Stimulated activated memory B cell treated with anti-CD40 and anti-IgM and Interleukin-4, amounts not matched to agents 10 μg/mL and 1 μg/mL and 100 μg/mL, for 72 hours (primary cell): Measurements from ENCODE around the gene DHX29.
"Not testable (repeated sequence)": the region's sequence is repeated elsewhere in the genome, so short reads cannot be mapped to it uniquely, and the experiment has no call there.

ENCODE experiments used
- ATAC-seq: fragments of 150-1000 bp; cut with Tn5 transposase; 2 replicates; pipeline ENCODE4 v1.10.0; 2021
- H3K27ac Mint-ChIP-seq: one replicate; pipeline ENCODE4 v1.8.0; 2022; ENCODE audit warnings: mild to moderate bottlenecking, mixed read lengths
- H3K27me3 Mint-ChIP-seq: one replicate; pipeline ENCODE4 v1.8.0; 2022; ENCODE audit warnings: mixed read lengths
- H3K36me3 Mint-ChIP-seq: one replicate; pipeline ENCODE4 v1.8.0; 2022; ENCODE audit warnings: mixed read lengths
- H3K4me1 Mint-ChIP-seq: one replicate; pipeline ENCODE4 v1.8.0; 2022; ENCODE audit warnings: mixed read lengths
- H3K4me3 Mint-ChIP-seq: one replicate; pipeline ENCODE4 v1.8.0; 2022; ENCODE audit warnings: mild to moderate bottlenecking, moderate library complexity, mixed read lengths
- H3K9me3 Mint-ChIP-seq: one replicate; pipeline ENCODE4 v1.8.0; 2022; ENCODE audit warnings: mixed read lengths

DHX29 gene

DNA sequence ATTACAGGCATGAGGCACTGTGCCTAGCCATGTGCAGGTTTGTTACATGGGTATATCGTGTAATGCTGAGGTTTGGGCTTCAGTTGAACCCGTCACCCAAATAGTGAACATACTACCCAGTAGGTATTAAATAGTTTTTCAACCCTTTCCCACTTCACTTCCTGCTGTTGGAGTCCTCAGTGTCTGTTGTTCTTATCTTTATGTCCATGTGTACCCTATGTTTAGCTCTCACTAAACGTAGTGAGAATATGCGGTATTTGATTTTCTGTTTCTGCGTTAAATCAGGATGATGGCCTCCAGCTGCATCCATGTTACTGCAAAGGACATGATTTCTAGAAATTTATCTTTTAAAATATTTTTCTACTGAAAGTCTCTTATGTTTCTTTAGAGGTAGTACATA is 18.1 kb upstream of the DHX29 start:
- no peaks in the 10 kb centered on the region for H3K9me3 Mint-ChIP-seq
- no peak for ATAC-seq
- H3K27ac Mint-ChIP-seq, result no peak overlapping the region
- peaks cover 41% of the 10 kb centered on the region for H3K36me3 Mint-ChIP-seq
- no peaks in the 10 kb centered on the region for H3K27me3 Mint-ChIP-seq
- no peak overlapping the region for H3K4me3 Mint-ChIP-seq
- peaks cover 18% of the 10 kb centered on the region for H3K4me1 Mint-ChIP-seq

- no peaks in the 10 kb centered on the region for H3K27me3 Mint-ChIP-seq
- ATAC-seq, result no peak
- H3K36me3 Mint-ChIP-seq, result peaks cover 34% of the 10 kb centered on the region
- no peak overlapping the region for H3K27ac Mint-ChIP-seq
- no peaks in the 10 kb centered on the region for H3K9me3 Mint-ChIP-seq
- peaks cover 11% of the 10 kb centered on the region for H3K4me1 Mint-ChIP-seq
- H3K4me3 Mint-ChIP-seq, result no peak overlapping the region
Measured at GRCh38 chr5:55324815-55325418, 17.4 kb upstream of the DHX29 start.

GRCh38 chr5:55324006-55324405 is 16.5 kb upstream of the DHX29 start:
- Mint-ChIP-seq H3K9me3 (no peaks in the 10 kb centered on the region), H3K4me1 (peaks cover 7% of the 10 kb centered on the region), H3K27me3 (no peaks in the 10 kb centered on the region), H3K36me3 (peaks cover 25% of the 10 kb centered on the region), H3K4me3 (no peak overlapping the region), H3K27ac (no peak overlapping the region)
- no peak for ATAC-seq

DNA sequence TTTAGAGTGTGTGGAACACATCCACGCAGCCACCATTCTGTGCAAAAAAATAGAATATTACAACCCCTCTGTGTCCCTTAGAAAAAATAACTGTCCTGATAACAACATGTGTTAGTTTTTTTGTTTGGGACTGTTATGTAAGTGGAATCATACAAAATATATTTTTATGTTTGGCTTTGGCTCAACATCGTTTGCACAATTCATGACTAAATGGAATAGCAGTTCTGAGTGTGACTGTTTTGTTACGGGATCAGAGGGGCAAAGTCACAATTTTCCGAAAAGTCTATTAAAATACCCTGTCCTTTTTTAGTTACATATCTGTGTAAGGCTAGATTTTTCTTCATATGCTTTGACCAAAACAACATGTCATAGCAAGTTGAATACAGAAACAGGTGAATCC is 13.1 kb upstream of the DHX29 start:
- no peaks in the 10 kb centered on the region for H3K27me3 Mint-ChIP-seq
- H3K4me3 Mint-ChIP-seq, result no peak overlapping the region
- peaks cover 44% of the 10 kb centered on the region for H3K36me3 Mint-ChIP-seq
- peaks cover 34% of the 10 kb centered on the region for H3K4me1 Mint-ChIP-seq
- ATAC-seq, result no peak
- peaks cover 3% of the 10 kb centered on the region for H3K9me3 Mint-ChIP-seq
- H3K27ac Mint-ChIP-seq, result no peak overlapping the region

GRCh38 chr5:55319491-55319890 is 12.0 kb upstream of the DHX29 start:
- H3K36me3 Mint-ChIP-seq, result peaks cover 36% of the 10 kb centered on the region
- H3K9me3 Mint-ChIP-seq, result peaks cover 3% of the 10 kb centered on the region
- H3K4me1 Mint-ChIP-seq, result peaks cover 35% of the 10 kb centered on the region
- no peak for ATAC-seq
- no peak overlapping the region for H3K27ac Mint-ChIP-seq
- no peak overlapping the region for H3K4me3 Mint-ChIP-seq
- H3K27me3 Mint-ChIP-seq, result no peaks in the 10 kb centered on the region

- peaks cover 44% of the 10 kb centered on the region for H3K36me3 Mint-ChIP-seq
- H3K27me3 Mint-ChIP-seq, ATAC-seq, H3K9me3 Mint-ChIP-seq, H3K4me3 Mint-ChIP-seq, H3K27ac Mint-ChIP-seq: not testable (repeated sequence)
- peaks cover 46% of the 10 kb centered on the region for H3K4me1 Mint-ChIP-seq
Measured at GRCh38 chr5:55318237-55318636, 10.7 kb upstream of the DHX29 start.

GRCh38 chr5:55316837-55317236 is 9.3 kb upstream of the DHX29 start:
- no peaks in the 10 kb centered on the region for H3K27me3 Mint-ChIP-seq
- H3K36me3 Mint-ChIP-seq, result peaks cover 35% of the 10 kb centered on the region
- no peak for ATAC-seq
- H3K9me3 Mint-ChIP-seq, result peaks cover 3% of the 10 kb centered on the region
- H3K4me1 Mint-ChIP-seq, result peaks cover 51% of the 10 kb centered on the region
- peak overlapping the region; percentile 17 for H3K27ac Mint-ChIP-seq
- H3K4me3 Mint-ChIP-seq, result no peak overlapping the region

DNA sequence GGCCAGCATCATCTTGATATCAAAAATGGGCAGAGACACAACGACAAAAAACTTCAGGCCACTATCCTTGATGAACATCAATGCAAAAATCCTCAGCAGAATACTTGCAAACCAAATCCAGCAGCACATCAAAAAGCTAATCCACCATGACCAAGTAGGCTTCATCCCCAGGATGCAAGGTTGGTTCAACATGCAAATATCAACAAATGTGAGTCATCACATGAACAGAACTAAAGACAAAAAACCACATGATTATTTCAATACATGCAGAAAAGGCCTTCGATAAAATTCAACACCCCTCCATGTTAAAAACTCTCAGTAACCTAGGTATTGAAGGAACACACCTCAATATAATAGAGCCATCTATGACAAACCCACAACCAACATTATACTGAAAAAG is 8.8 kb upstream of the DHX29 start:
- peaks cover 56% of the 10 kb centered on the region for H3K4me1 Mint-ChIP-seq
- H3K4me3 Mint-ChIP-seq, result no peak overlapping the region

GRCh38 chr5:55313870-55314617 is 6.5 kb upstream of the DHX29 start:
- Mint-ChIP-seq H3K9me3 (peaks cover 3% of the 10 kb centered on the region), H3K36me3 (peaks cover 41% of the 10 kb centered on the region), H3K4me1 (peaks cover 61% of the 10 kb centered on the region), H3K27ac (no peak overlapping the region), H3K4me3 (no peak overlapping the region), H3K27me3 (no peaks in the 10 kb centered on the region)
- no peak for ATAC-seq

More for the DNA sequence above, 8.8 kb upstream of the DHX29 start:
- no peaks in the 10 kb centered on the region for H3K27me3 Mint-ChIP-seq
- peaks cover 3% of the 10 kb centered on the region for H3K9me3 Mint-ChIP-seq
- peak overlapping the region; percentile 17 for H3K27ac Mint-ChIP-seq
- ATAC-seq, result no peak
- peaks cover 38% of the 10 kb centered on the region for H3K36me3 Mint-ChIP-seq

- Mint-ChIP-seq H3K27ac (no peak overlapping the region), H3K27me3 (no peaks in the 10 kb centered on the region), H3K9me3 (peaks cover 3% of the 10 kb centered on the region), H3K36me3 (peaks cover 12% of the 10 kb centered on the region), H3K4me1 (peaks cover 29% of the 10 kb centered on the region), H3K4me3 (no peak overlapping the region)
- ATAC-seq, result peak; percentile 34
Measured at GRCh38 chr5:55308254-55308836, 851 bp upstream of the DHX29 start.

DNA sequence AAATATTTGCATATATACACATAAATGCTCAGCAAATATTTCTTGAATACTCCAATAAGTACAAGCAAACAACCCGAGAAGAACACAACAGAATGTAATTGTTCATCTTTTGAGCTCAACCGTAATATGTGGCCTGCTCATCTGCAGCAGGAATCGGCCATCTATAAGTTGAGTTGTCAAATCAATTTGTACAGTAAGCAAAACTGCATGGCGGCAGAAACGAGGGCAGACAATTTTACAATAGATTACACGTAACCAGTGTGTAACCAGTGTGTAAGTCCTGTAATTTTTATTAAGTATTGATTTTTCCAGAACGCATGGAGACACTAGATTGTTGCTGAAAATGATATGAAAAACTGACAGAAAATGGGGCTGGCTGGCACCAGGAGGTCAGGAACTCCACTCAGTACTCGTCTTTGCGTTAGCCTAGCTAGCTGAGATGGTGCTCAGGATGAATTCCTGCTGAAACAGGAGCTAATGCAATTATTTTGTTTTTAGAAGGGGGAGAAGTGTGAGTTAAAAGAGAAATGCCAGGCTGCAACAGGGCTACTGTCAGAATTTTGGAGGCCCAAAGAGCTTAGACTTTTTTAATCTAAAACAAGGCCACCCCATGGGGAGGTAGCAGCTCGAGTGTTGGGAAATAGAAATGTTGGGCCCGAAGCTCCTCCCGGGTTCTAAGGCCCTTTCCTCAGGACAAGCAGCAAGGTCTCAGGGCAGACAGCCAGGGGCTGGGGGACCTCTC is 682 bp downstream of the DHX29 start:
- Mint-ChIP-seq H3K4me1 (peaks cover 26% of the 10 kb centered on the region), H3K9me3 (peaks cover 3% of the 10 kb centered on the region), H3K27me3 (no peaks in the 10 kb centered on the region), H3K4me3 (no peak overlapping the region), H3K36me3 (peaks cover 14% of the 10 kb centered on the region), H3K27ac (no peak overlapping the region)
- ATAC-seq, result no peak

- peaks cover 15% of the 10 kb centered on the region for H3K4me1 Mint-ChIP-seq
Measured at GRCh38 chr5:55305345-55305744, 2.1 kb downstream of the DHX29 start.

DNA sequence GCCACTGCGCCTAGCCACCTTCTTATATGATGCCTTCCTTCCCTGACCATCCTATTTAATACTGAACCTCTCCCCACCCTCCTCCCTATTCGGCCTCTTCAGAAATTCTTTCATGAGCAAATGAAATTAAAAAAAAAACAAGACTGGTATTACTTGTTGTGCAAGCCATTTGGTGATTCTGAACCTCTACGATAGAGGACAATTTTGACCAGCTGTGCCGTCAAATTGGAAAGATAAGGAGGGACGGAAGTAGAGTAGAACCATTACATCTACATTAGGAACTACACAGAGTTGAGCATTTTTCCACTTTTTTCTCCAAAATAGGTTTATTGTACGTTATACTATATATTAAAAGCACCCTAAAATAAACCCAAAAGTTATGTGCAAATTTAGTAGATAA is 2.9 kb downstream of the DHX29 start:
- Mint-ChIP-seq H3K4me1 (peaks cover 15% of the 10 kb centered on the region), H3K4me3 (no peak overlapping the region), H3K36me3 (peaks cover 8% of the 10 kb centered on the region), H3K9me3 (peaks cover 3% of the 10 kb centered on the region), H3K27me3 (no peaks in the 10 kb centered on the region), H3K27ac (no peak overlapping the region)
- no peak for ATAC-seq

More at GRCh38 chr5:55305345-55305744, 2.1 kb downstream of the DHX29 start:
- ATAC-seq, result no peak
- H3K36me3 Mint-ChIP-seq, result peaks cover 8% of the 10 kb centered on the region
- peaks cover 3% of the 10 kb centered on the region for H3K9me3 Mint-ChIP-seq
- H3K27me3 Mint-ChIP-seq, result no peaks in the 10 kb centered on the region
- H3K27ac Mint-ChIP-seq, result no peak overlapping the region
- H3K4me3 Mint-ChIP-seq, result no peak overlapping the region

GRCh38 chr5:55303238-55303690 is 4.2 kb downstream of the DHX29 start:
- Mint-ChIP-seq H3K27ac (peak overlapping the region; percentile 66), H3K4me1 (peaks cover 15% of the 10 kb centered on the region), H3K4me3 (no peak overlapping the region), H3K9me3 (peaks cover 3% of the 10 kb centered on the region), H3K36me3 (peaks cover 8% of the 10 kb centered on the region), H3K27me3 (no peaks in the 10 kb centered on the region)
- no peak for ATAC-seq

GRCh38 chr5:55300890-55301289 is 6.6 kb downstream of the DHX29 start:
- H3K9me3 Mint-ChIP-seq, result peaks cover 3% of the 10 kb centered on the region
- H3K36me3 Mint-ChIP-seq, result peaks cover 21% of the 10 kb centered on the region
- H3K4me3 Mint-ChIP-seq, result no peak overlapping the region
- no peak overlapping the region for H3K27ac Mint-ChIP-seq
- H3K4me1 Mint-ChIP-seq, result peaks cover 15% of the 10 kb centered on the region
- H3K27me3 Mint-ChIP-seq, result no peaks in the 10 kb centered on the region
- ATAC-seq, result no peak
